ENCODE measurements around the gene RNF145. TPM values are rescaled to one million over a fixed set of nuclear protein-coding genes. Genes with fewer than 3 reads are reported as not detected.
"Not testable (repeated sequence)": the region's sequence is repeated elsewhere in the genome, so short reads cannot be mapped to it uniquely, and the experiment has no call there.

RNF145 gene
- polyA plus RNA-seq, 3 donors from 2014 or later, result 4.3 to 11.1 (median 5.9) TPM

- H3K4me3 Mint-ChIP-seq, result no peak overlapping the region
- H3K27me3 Mint-ChIP-seq (ENCODE audit: low read depth in 3 of 3), result peaks cover 2 to 8% (median 5%) of the 10 kb centered on the region in 3 donors
- no peaks in the 10 kb centered on the region for H3K36me3 Mint-ChIP-seq
- no peak overlapping the region for H3K27ac Mint-ChIP-seq
- H3K9me3 Mint-ChIP-seq, result peaks cover 0 to 11% (median 6%) of the 10 kb centered on the region in 6 donors
- H3K4me1 Mint-ChIP-seq, result no peaks in the 10 kb centered on the region
- no peak for DNase-seq
Measured at GRCh38 chr5:159128070-159128541, 81.2 kb downstream of the RNF145 start.

GRCh38 chr5:159123700-159124099 is 85.7 kb downstream of the RNF145 start:
- Mint-ChIP-seq H3K4me1 (peaks cover 18 to 19% of the 10 kb centered on the region in 2 donors), H3K27me3 (ENCODE audit: low read depth in 3 of 3) (peaks cover 2 to 5% (median 5%) of the 10 kb centered on the region in 3 donors), H3K36me3 (no peaks in the 10 kb centered on the region), H3K9me3 (peaks cover 0 to 11% (median 6%) of the 10 kb centered on the region in 6 donors), H3K4me3 (no peak overlapping the region), H3K27ac (no peak overlapping the region)
- DNase-seq, result no peak

- no peak for DNase-seq
- Mint-ChIP-seq H3K27ac (no peak overlapping the region), H3K36me3 (no peaks in the 10 kb centered on the region), H3K9me3 (peaks cover 0 to 11% (median 6%) of the 10 kb centered on the region in 6 donors), H3K4me1 (peaks cover 20 to 23% of the 10 kb centered on the region in 2 donors), H3K4me3 (no peak overlapping the region), H3K27me3 (ENCODE audit: low read depth in 3 of 3) (peaks cover 2 to 5% (median 5%) of the 10 kb centered on the region in 3 donors)
Measured at GRCh38 chr5:159123189-159123588, 86.2 kb downstream of the RNF145 start.

GRCh38 chr5:159121061-159121460 is 88.3 kb downstream of the RNF145 start:
- Mint-ChIP-seq H3K9me3 (peaks cover 0 to 11% (median 5%) of the 10 kb centered on the region in 6 donors), H3K4me3 (peak overlapping the region in 3 of 5 donors; percentile 18 to 79 (median 67))

GRCh38 chr5:159120446-159120845 is 88.9 kb downstream of the RNF145 start:
- Mint-ChIP-seq H3K27ac (peak overlapping the region; percentile 46 to 94 (median 79)), H3K4me1 (peaks cover 20 to 23% of the 10 kb centered on the region in 2 donors), H3K4me3 (peak overlapping the region; percentile 67 to 82 (median 76)), H3K9me3 (peaks cover 0 to 6% (median 3%) of the 10 kb centered on the region in 6 donors), H3K27me3 (ENCODE audit: low read depth in 3 of 3) (peaks cover 0 to 5% (median 0%) of the 10 kb centered on the region in 3 donors), H3K36me3 (no peaks in the 10 kb centered on the region)
- peak in 2 of 3 donors; percentile 25 to 35 for DNase-seq

More at GRCh38 chr5:159121061-159121460, 88.3 kb downstream of the RNF145 start:
- DNase-seq, result no peak
- peak overlapping the region in 5 of 6 donors; percentile 37 to 94 (median 58) for H3K27ac Mint-ChIP-seq
- peaks cover 0 to 1% (median 0%) of the 10 kb centered on the region in 3 donors for H3K27me3 Mint-ChIP-seq (ENCODE audit: low read depth in 3 of 3)
- H3K36me3 Mint-ChIP-seq, result no peaks in the 10 kb centered on the region
- peaks cover 20 to 23% of the 10 kb centered on the region in 2 donors for H3K4me1 Mint-ChIP-seq

GRCh38 chr5:159119842-159120241 is 89.5 kb downstream of the RNF145 start:
- H3K4me3 Mint-ChIP-seq, result peak overlapping the region; percentile 67 to 82 (median 76)
- H3K4me1 Mint-ChIP-seq, result peaks cover 20 to 23% of the 10 kb centered on the region in 2 donors
- DNase-seq, H3K36me3 Mint-ChIP-seq, H3K9me3 Mint-ChIP-seq: not testable (repeated sequence)
- H3K27me3 Mint-ChIP-seq (ENCODE audit: low read depth in 3 of 3), result peaks cover 0 to 10% (median 0%) of the 10 kb centered on the region in 3 donors
- peak overlapping the region; percentile 46 to 94 (median 79) for H3K27ac Mint-ChIP-seq

GRCh38 chr5:159118958-159119659 is 90.2 kb downstream of the RNF145 start:
- H3K9me3 Mint-ChIP-seq, H3K36me3 Mint-ChIP-seq, DNase-seq, H3K27ac Mint-ChIP-seq: not testable (repeated sequence)
- Mint-ChIP-seq H3K4me3 (peak overlapping the region in 1 of 5 donors; percentile 69), H3K27me3 (ENCODE audit: low read depth in 3 of 3) (peaks cover under 1 to 10% (median 2%) of the 10 kb centered on the region in 3 donors), H3K4me1 (peaks cover 20 to 23% of the 10 kb centered on the region in 2 donors)

- H3K4me3 Mint-ChIP-seq, result no peak overlapping the region
- H3K36me3 Mint-ChIP-seq, result no peaks in the 10 kb centered on the region
- peaks cover 6 to 28% (median 10%) of the 10 kb centered on the region in 3 donors for H3K27me3 Mint-ChIP-seq (ENCODE audit: low read depth in 3 of 3)
- no peak for DNase-seq
- H3K4me1 Mint-ChIP-seq, result peaks cover 1 to 2% of the 10 kb centered on the region in 2 donors
- H3K9me3 Mint-ChIP-seq, result no peaks in the 10 kb centered on the region
- no peak overlapping the region for H3K27ac Mint-ChIP-seq
Measured at GRCh38 chr5:159113405-159113804, 95.9 kb downstream of the RNF145 start.

GRCh38 chr5:159112436-159112835 is 96.9 kb downstream of the RNF145 start:
- no peaks in the 10 kb centered on the region for H3K9me3 Mint-ChIP-seq
- H3K27ac Mint-ChIP-seq, result no peak overlapping the region
- H3K4me3 Mint-ChIP-seq, result no peak overlapping the region
- no peak for DNase-seq
- no peaks in the 10 kb centered on the region for H3K4me1 Mint-ChIP-seq
- H3K36me3 Mint-ChIP-seq, result no peaks in the 10 kb centered on the region
- H3K27me3 Mint-ChIP-seq (ENCODE audit: low read depth in 3 of 3), result peaks cover 9 to 32% (median 12%) of the 10 kb centered on the region in 3 donors

Other genes with a start within 250 kb of the RNF145 start
- gene EBF1, start 109.6 kb downstream of the RNF145 start, polyA plus RNA-seq, result not detected
- 10 to 100 TPM; 56.5 to 90.5 (median 68.7) TPM for gene UBLCP1, start 53.7 kb upstream of the RNF145 start, polyA plus RNA-seq
- gene IL12B, start 120.9 kb upstream of the RNF145 start, polyA plus RNA-seq, result not detected